GM19238 (cell line): ENCODE measurements around the gene NOM1.
A peak's percentile ranks its signal among the peaks of the same experiment; 100 is the strongest.
"Not testable (repeated sequence)": the region's sequence is repeated elsewhere in the genome, so short reads cannot be mapped to it uniquely, and the experiment has no call there.

ENCODE experiments used
- DNase-seq: peaks from one replicate; pipeline ENCODE4 v3.0.0; 2011; ENCODE audit warnings: low spot score; ENCODE audit not compliant: insufficient read length

Gene NOM1, protein sequence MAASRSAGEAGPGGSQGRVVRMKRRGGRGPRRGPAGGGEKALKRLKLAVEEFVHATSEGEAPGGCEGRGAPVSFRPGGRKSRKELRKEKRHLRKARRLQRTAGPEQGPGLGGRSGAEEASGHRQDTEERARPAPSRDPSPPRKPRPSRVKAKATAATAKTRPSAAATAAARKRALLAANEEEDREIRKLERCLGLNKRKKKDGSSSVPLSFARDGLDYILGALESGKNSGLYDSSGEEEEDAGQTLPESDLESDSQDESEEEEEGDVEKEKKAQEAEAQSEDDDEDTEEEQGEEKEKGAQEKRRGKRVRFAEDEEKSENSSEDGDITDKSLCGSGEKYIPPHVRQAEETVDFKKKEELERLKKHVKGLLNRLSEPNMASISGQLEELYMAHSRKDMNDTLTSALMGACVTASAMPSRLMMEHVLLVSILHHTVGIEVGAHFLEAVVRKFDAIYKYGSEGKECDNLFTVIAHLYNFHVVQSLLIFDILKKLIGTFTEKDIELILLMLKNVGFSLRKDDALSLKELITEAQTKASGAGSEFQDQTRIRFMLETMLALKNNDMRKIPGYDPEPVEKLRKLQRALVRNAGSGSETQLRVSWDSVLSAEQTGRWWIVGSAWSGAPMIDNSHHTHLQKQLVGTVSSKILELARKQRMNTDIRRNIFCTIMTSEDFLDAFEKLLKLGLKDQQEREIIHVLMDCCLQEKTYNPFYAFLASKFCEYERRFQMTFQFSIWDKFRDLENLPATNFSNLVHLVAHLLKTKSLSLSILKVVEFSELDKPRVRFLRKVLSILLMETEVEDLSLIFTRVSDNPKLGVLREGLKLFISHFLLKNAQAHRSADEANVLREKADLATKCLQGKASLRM

DNA sequence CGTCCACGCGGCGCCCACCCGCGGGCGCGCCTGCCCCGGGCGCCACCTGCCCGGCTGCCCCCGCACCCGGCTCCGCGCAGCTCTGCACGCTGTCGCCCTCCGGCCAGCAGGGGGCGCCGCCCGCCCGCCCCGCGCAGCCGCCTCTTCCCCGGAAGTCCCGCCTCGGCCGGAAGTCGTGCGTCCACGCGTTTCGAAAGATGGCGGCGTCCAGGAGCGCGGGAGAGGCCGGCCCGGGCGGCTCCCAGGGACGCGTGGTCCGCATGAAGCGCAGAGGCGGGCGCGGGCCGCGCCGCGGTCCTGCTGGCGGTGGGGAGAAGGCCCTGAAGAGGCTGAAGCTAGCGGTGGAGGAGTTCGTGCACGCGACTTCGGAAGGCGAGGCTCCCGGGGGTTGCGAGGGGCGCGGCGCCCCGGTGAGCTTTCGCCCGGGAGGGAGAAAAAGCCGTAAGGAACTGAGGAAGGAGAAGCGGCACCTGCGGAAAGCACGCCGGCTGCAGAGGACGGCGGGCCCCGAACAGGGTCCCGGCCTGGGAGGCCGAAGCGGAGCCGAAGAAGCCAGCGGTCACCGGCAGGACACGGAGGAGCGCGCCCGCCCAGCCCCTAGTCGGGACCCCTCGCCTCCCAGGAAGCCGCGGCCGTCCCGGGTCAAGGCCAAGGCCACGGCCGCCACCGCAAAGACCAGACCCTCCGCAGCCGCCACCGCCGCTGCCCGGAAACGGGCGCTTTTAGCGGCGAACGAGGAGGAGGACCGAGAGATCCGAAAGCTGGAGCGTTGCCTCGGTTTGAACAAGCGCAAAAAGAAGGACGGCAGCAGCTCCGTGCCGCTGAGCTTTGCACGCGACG lies at the start of gene NOM1:
TSS of gene NOM1 (plus strand) at position 172 of the 840 bp plus-strand sequence. CDS start at position 198, 26 bp downstream.
- peak; percentile 95 for DNase-seq

DNA sequence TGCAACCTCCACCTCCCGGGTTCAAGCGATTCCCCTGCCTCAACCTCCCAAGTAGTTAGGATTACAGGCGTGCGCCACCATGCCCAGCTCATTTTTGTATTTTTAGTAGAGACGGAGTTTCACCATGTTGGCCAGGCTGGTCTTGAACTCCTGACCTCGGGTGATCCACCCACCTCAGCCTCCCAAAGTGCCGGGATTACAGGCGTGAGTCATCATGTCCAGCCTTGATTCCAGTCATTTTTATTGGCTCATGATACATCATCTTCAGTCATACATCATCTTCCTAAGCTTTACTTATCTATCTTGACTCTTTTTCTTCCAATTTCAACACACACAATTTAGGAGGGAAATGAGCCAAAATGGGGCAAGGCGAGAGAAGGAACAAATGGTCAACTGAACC lies 49.4 kb upstream of the NOM1 start:
- DNase-seq: not testable (repeated sequence)

DNA sequence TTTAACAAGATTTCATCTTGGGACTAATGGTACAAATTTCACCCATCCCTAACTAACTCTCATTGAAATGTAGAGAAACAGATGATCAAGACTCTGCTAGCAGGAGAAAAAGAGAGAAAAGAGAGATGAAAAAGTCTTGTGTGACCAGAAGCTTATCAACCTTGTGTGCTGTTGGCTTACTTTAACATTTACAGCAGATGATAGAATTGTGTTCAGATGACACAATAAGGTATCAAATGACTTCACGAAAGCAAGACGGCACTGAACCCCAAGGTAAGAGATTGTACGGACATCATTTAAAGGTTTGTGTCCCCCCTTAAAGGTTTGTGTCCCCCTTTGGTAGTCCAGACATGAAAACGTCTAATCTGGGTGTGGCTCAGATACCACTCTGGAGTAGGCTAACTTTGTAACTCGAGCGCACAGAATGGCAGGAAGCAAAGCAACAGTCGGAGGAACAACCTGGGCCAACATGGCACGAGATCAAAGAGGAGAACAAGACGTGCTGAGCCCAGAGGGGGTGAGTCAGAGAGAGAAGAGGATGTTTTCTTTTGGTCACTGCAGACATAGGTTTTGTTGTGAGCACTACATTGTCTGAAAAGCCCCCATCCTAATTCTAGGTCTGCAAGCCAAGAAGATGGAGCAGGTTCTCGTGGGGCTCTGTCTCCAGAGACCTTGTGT lies 46.1 kb upstream of the NOM1 start:
- no peak for DNase-seq

DNA sequence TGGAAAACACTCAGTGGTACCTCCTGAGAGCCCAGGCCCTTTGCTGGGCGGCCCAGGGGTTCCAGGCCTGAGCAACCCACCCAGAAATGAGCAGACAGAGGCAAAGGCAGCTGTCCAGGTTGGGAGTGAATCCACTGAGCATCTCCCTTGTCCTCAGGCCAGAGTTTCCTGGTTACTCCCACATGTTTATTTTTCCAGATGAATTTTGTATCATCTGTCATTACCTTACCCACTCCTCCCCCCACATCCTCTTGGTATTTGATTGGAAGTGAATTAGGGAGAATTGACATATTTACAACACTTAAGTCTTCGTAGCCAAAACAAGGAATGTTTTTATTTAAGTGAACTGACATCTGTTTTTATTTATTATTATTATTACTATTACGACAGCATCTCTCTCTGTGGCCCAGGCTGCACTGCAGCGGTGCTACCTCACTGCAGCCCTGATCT lies 43.3 kb upstream of the NOM1 start:
- no peak for DNase-seq

DNA sequence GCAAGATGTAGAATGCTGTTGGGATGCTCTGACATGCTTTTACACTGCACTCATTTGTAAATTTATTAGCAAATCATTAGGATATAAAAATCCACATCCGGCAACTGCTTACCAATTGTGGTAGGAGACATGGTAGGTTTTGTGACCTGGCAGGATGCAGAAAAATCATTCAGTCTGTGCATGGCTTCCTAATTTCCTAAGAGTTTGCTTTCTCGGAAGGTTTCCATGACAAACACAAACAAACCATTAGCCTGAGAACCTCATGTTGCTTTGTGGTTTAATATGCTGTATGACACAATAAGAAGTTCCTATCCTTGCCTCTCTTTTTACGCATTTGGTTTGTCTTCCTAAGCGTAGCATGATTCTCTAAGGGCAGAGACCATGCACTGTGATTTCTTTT lies 41.9 kb upstream of the NOM1 start:
- DNase-seq: no peak

DNA sequence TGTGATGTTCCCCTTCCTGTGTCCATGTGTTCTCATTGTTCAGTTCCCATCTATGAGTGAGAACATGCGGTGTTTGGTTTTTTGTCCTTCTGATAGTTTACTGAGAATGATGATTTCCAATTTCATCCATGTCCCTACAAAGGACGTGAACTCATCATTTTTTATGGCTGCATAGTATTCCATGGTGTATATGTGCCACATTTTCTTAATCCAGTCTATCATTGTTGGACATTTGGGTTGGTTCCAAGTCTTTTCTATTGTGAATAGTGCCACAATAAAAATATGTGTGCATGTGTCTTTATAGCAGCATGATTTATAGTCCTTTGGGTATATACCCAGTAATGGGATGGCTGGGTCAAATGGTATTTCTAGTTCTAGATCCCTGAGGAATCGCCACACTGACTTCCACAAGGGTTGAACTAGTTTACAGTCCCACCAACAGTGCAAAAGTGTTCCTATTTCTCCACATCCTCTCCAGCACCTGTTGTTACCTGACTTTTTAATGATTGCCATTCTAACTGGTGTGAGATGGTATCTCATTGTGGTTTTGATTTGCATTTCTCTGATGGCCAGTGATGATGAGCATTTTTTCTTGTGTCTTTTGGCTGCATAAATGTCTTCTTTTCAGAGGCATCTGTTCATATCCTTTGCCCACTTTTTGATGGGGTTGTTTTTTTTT lies 39.8 kb upstream of the NOM1 start:
- not testable (repeated sequence) for DNase-seq

DNA sequence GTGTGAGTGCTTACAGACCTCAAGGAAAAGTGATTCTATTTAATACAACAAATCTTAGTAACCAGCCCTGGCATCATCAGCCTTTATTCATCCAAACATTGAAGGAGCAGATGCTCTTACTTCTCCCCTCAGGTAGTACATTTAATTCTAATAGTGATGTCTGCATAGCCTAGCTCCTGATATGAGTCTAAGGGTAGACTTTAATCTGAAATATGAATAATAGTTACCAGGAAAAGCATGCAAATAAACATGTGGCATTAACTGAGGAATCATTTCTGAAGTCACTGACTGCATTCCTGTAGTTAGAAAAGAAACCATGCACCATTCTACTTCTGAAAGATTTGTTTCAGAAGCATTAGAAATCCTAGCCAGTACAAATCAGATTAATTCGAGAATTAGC lies 30.9 kb upstream of the NOM1 start:
- no peak for DNase-seq

DNA sequence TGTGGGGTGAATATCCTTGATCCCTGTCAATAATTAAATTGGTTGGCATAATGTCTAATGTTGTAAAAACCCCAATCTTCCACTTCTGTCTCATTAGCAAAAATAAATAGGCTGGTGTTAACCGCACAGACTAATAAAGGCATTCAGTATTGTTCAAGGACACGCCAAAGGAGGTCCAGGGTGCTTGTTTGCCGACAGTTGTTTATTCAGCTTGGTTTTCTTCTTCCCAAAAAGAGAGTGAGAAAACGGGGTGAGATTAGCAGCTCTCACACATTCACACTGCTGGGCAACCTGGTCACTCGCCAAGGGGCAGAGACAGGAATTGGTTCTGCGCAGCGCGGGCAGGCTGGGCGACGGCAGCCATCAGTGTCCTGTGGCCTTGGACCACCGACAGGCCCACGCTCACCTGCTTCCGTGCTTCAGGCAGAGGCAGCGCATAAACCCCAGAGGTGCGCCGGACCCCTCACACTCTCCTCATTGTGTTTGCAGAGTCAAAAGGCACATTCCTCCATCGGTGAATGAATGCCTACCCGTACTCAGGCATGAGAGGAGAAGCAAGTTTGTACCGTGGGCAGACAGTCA lies 30.3 kb upstream of the NOM1 start:
- no peak for DNase-seq

DNA sequence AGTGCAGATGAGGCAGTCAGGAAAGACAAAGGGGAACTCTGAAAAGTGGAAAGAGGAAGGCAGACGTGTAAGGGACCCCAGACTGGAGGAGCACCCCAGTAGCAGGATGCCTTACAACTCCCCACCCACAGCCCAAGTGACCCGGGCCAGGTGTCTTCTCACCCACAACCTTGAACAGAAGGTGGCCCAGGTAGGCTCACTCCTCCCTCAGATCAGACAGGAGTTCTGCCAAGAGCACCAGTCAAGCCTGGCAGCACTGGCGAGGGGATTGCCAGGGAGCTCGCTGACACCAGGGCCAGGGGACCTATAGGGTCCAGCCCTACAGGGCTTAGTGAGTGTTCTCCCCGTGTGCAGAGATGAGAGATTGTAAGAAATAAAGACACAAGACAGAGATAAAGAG lies 29.4 kb upstream of the NOM1 start:
- DNase-seq: no peak

DNA sequence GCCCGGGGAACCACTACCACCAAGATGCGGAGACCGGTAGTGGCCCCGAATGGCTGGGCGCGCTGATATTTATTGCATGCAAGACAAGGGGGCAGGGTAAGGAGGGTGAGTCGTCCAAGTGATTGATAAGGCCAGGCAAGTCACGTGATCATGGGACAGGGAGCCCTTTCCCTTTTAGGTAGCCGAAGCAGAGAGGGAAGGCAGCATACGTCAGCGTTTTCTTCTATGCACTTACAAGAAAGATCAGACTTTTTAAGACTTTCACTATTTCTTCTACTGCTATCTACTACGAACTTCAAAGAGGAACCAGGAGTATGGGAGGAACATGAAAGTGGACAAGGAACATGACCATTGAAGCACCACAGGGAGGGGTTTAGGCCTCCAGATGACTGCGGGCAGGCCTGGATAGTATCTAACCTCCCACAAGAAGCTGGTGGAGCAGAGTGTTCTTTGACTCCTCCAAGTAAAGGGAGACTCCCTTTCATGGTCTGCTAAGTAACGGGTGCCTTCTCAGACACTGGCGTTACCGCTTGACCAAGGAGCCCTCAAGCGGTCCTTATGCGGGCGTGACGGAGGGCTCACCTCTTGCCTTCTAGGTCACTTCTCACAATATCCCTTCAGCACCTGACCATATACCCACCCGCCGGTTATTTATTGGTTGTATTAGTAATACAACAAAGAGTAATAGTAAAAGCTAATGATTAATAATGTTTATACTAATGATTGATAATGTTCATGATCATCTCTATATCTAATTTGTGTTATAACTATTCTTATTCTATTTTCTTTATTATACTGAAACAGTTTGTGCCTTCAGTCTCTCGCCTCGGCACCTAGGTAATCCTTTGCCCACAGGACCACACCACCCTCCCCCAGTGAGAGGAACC lies 28.8 kb upstream of the NOM1 start:
- DNase-seq: not testable (repeated sequence)

DNA sequence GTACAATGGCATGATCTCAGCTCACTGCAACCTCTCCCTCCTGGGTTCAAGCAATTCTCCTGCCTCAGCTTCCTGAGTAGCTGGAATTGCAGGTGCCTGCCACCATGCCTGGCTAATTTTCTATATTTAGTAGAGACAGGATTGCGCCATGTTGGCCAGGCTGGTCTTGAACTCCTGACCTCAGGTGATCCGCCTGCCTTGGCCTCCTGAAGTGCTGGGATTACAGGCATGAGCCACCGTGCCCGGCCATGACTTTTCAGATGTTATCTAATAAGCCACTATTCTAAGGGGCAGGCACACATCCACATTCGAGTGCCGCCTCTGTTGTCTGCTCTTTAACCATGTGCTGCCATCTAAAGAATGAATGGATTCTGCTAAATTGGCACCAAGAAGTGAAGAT lies 27.2 kb upstream of the NOM1 start:
- not testable (repeated sequence) for DNase-seq

DNA sequence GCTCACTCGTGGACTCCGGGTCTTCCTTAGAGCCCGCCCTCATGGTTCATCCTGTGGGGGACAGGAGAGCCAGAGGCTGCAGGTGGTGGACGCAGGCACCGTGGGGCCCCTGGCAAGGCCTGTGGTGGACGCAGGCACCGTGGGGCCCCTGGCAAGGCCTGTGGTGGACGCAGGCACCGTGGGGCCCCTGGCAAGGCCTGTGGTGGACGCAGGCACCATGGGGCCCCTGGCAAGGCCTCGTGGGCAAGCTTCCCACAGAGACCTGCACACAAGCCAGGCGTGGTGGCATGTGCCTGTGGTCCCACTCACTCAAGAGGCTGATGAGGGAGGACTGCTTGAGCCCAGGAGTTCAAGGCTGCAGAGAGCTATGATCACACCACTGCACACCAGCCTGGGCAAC lies 23.7 kb upstream of the NOM1 start:
- DNase-seq: not testable (repeated sequence)

DNA sequence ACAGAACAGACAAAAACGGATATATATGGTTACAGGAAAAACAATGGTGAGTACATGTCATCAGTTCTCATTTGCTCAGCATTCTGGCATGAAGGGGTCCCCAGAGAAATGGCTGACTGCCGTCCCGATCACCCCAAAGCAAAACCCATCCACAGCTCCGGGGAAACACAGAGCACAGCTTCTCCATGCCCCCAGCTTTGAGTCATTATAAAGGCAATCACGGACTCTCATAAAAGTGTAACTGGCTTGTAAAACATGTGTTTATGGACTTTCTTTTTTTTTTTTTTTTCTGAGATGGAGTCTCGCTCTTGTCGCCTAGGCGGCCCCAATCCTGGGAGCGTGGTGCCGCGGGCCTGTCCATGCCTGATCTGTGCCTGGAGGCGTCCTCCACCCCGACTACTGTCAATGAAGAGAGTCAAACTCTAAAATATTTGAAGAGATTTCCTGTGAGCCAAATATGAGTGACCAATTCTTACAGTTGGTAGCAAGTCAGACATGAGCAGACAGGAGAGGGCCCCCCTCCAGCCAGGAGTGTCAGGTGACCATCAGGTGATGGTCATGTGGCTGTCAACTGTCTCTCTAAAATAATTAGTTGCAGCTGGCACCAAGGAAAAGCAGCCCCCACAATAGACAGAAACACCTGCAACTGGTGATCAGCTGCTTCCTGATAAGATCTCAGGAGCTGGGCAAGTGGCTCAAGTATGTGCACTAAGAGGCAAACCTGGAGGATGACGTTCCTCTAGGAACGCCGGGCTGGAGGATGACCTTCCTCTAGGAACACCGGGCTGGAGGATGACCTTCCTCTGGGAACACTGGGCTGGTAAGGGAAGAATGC lies 21.7 kb upstream of the NOM1 start:
- no peak for DNase-seq

DNA sequence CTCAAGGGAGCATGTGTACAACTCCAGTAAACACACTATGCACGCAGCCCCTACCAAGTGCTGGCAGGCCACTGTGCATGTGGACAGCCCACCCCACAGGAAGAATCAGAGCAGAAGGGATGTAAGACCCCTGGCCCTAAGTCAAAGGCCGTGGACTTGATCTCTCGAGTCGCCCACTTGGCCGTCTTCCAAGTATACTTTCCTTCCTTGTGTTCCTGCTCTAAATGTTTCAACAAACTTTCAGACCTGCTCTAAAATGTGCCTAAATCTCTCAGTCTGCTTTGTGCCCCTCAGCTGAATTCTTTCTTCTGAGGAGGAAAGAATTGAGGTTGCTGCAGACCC lies 21.1 kb upstream of the NOM1 start:
- no peak for DNase-seq

DNA sequence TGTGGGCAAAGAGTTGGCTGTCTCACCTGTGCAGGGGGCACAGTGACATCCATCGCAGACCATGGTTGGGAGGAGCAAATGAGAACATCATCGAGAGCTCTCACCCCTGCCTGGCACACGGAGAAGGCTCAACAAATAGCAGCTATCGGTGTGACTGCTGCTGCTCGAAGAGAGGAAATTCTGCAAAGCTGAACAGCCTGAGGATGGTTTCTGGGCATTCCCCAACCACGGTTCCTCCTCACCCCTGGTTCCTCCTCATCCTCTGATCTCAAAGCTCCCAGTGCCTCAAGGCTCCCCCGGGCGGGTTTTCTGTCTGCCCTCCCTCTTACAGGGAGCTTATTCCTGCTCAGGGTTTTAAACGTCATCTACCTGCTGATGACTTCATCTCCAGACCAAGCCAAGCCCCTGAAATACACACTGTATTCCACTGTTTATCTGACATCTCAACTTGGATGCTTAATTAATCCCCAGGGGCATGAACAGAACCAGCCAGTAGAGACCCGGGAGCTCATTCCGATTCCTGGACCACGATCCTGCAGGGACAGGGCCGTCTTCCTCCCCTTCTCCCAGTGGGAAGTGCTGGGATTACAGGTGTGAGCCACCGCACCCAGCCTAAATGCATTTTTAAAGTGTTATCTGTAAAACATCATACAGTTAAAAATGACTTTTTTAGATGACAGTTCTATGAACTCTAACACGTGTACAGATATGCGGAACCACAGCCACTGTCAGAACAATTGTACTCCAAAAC lies 19.5 kb upstream of the NOM1 start:
- no peak for DNase-seq

DNA sequence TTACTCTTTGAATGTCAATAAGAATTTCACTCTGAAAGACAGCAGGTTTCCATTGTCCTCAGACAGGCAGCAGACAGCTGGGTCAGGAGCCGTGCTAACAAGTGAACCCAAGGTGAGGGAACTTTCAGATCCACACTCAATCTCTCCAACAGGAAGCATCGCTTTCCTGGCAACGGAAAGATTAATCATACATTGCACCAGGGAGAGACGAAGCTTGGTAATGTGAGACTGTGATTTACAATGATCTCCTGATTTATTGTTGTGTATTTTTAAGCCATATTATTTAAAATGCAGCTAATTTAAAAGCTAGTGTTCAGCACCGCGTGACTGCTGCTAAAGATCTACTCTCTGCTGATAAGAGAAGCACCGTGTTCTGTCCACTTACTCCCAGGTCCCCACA lies 17.5 kb upstream of the NOM1 start:
- DNase-seq: no peak

DNA sequence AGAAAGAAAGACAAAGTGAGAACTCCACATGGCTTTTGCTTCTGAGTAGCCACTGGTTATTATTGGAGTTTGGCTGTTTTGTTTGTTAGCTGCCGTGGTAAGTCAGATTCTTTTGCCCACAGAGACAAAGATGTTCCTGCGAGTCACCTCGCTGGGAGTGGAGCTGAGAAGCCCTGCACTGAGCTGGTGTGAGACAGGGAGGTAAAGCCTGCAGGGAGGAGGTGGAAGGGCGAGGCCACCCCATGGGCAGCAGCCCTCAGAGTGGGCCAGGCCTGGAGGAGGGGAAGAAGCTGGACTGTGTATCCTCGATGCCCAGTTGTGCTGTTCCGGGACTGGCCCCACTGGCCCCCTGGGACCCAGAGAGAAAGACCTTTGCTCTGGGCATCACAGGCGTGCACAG lies 14.3 kb upstream of the NOM1 start:
- no peak for DNase-seq

DNA sequence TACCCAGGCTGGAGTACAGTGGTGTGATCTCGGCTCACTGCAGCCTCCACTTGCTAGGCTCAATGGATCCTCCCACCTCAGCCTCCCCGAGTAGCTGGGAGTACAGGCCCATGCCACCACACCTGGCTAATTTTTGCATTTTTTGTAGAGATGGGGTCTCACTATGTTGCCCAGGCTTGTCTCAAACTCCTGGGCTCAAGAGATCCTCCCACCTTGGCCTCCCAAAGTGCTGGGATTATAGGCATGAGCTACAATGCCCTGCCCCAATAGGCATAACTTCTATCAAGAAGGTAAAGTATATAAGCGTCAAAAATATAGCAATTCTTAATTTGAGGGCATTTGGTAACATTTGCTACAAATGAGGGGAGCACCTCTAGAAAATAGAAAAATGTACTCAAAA lies 12.7 kb upstream of the NOM1 start:
- DNase-seq: not testable (repeated sequence)
